Measurements from ENCODE around the gene ALDH1L1.

ALDH1L1 gene

GRCh38 chr3:126133606-126134005 lies 46.8 kb downstream of the ALDH1L1 start:
- DNase-seq, result no peak

- DNase-seq, result no peak
Observed at GRCh38 chr3:126132751-126133511, 47.5 kb downstream of the ALDH1L1 start.

- no peak for DNase-seq
Observed at GRCh38 chr3:126131881-126132750, 48.3 kb downstream of the ALDH1L1 start.

- DNase-seq, result no peak
Observed at GRCh38 chr3:126130981-126131745, 49.2 kb downstream of the ALDH1L1 start.

GRCh38 chr3:126130081-126130855 lies 50.1 kb downstream of the ALDH1L1 start:
- no peak for DNase-seq

GRCh38 chr3:126129398-126129891 lies 50.9 kb downstream of the ALDH1L1 start:
- DNase-seq, result no peak

GRCh38 chr3:126128504-126129397 lies 51.6 kb downstream of the ALDH1L1 start:
- no peak for DNase-seq

GRCh38 chr3:126127904-126128303 lies 52.5 kb downstream of the ALDH1L1 start:
- no peak for DNase-seq

- DNase-seq, result no peak
Observed at GRCh38 chr3:126127452-126127851, 52.9 kb downstream of the ALDH1L1 start.

- DNase-seq, result no peak
Observed at GRCh38 chr3:126126811-126127431, 53.5 kb downstream of the ALDH1L1 start.

- no peak for DNase-seq
Observed at GRCh38 chr3:126126286-126126685, 54.1 kb downstream of the ALDH1L1 start.

GRCh38 chr3:126125781-126126251 lies 54.6 kb downstream of the ALDH1L1 start:
- no peak for DNase-seq

- DNase-seq, result no peak
Observed at GRCh38 chr3:126125341-126125740, 55.0 kb downstream of the ALDH1L1 start.

- no peak for DNase-seq
Observed at GRCh38 chr3:126124896-126125295, 55.5 kb downstream of the ALDH1L1 start.

GRCh38 chr3:126124148-126124868 lies 56.1 kb downstream of the ALDH1L1 start:
- DNase-seq, result no peak

GRCh38 chr3:126121632-126122031 lies 58.8 kb downstream of the ALDH1L1 start:
- DNase-seq, result no peak

- no peak for DNase-seq
Observed at GRCh38 chr3:126121074-126121473, 59.3 kb downstream of the ALDH1L1 start.

GRCh38 chr3:126119976-126120375 lies 60.4 kb downstream of the ALDH1L1 start:
- no peak for DNase-seq

- no peak for DNase-seq
Observed at GRCh38 chr3:126119008-126119675, 61.2 kb downstream of the ALDH1L1 start.
